ENCODE measurements around the gene ZMYND11.
"Not testable (repeated sequence)": the region's sequence is repeated elsewhere in the genome, so short reads cannot be mapped to it uniquely, and the experiment has no call there.

Gene ZMYND11

GRCh38 chr10:260819-261429, 125.7 kb downstream of the ZMYND11 start:
- DNase-seq: no peak

DNA sequence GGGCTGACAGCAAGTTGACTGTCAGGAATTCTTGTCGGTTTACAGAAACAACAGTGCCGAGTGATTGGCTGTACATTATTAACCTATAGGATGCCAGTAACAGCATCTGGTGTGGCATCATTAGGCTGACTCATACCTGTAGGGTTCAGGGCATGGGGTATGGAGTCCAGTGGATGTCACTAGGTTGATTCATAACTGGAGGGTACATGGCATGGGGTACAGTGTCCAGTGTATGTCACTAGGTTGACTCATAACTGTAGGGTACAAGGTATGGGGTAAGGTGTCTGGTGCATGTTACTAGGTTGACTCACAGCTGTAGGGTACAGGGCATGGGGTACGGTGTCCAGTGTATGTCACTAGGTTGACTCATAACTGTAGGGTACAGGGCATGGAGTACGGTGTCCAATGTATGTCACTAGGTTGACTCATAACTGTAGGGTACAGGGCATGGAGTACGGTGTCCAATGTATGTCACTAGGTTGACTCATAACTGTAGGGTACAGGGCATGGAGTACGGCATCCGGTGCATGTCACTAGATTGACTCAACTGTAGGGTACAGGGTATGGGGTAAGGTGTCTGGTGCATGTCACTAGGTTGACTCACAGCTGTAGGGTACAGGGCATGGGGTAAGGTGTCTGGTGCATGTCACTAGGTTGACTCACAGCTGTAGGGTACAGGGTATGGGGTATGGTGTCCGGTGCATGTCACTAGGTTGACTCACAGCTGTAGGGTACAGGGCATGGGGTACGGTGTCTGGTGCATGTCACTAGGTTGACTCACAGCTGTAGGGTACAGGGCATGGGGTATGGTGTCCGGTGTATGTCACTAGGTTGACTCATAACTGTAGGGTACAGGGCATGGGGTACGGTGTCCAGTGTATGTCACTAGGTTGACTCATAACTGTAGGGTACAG, 129.2 kb downstream of the ZMYND11 start:
- DNase-seq: not testable (repeated sequence)

DNA sequence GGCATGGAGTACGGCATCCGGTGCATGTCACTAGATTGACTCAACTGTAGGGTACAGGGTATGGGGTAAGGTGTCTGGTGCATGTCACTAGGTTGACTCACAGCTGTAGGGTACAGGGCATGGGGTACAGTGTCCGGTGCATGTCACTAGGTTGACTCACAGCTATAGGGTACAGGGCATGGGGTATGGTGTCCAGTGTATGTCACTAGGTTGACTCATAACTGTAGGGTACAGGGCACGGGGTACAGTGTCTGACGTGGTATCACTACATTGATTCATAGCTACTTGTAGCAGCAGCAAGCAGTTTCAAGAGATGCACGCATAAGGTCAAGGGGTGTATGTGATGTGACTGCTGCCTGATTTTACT, 129.8 kb downstream of the ZMYND11 start:
- not testable (repeated sequence) for DNase-seq

DNA sequence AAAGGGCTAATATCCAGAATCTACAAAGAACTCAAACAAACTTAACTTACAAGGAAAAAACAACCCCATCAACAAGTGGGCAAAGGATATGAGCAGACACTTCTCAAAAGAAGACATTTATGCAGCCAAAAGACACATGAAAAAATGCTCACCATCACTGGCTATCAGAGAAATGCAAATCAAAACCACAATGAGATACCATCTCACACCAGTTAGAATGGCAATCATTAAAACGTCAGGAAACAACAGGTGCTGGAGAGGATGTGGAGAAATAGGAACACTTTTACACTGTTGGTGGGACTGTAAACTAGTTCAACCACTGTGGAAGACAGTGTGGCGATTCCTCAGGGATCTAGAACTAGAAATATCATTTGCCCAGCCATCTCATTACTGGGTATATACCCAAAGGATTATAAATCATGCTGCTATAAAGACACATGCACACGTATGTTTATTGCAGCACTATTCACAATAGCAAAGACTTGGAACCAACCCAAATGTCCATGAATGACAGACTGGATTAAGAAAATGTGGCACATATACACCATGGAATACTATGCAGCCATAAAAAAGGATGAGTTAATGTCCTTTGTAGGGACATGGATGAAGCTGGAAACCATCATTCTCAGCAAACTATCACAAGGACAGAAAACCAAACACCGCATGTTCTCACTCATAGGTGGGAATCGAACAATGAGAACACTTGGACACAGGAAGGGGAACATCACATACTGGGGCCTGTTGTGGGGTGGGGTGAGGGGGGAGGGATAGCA, 130.7 kb downstream of the ZMYND11 start:
- not testable (repeated sequence) for DNase-seq

GRCh38 chr10:266974-267425, 131.7 kb downstream of the ZMYND11 start:
- no peak for DNase-seq

DNA sequence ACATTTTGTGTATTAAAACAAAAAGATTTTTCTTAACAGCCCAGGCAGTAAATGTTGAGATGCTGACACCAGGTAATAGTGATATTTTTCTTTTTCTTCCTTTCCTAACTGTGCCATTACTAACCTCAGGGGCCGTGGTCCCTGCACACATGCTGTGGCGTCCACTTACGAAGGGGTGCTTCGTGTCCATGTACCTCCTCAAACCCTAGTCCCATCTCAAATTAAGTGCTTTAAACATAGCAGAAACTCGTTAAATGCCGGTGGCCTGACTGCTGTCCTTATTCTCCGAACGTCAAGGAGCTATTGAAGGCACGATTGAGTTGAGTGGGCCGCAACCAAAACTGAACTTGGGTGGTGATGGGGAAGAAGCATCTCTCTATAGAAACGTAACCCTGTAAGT, 132.4 kb downstream of the ZMYND11 start:
- DNase-seq: no peak

- DNase-seq: no peak
Observed at GRCh38 chr10:269440-270074, 134.3 kb downstream of the ZMYND11 start.

GRCh38 chr10:271201-271600, 135.9 kb downstream of the ZMYND11 start:
- no peak for DNase-seq

- DNase-seq: no peak
Observed at GRCh38 chr10:271722-272121, 136.5 kb downstream of the ZMYND11 start.

GRCh38 chr10:273088-273487, 137.8 kb downstream of the ZMYND11 start:
- DNase-seq: no peak

- no peak for DNase-seq
Observed at GRCh38 chr10:274866-275265, 139.6 kb downstream of the ZMYND11 start.

GRCh38 chr10:275680-276079, 140.4 kb downstream of the ZMYND11 start:
- no peak for DNase-seq

DNA sequence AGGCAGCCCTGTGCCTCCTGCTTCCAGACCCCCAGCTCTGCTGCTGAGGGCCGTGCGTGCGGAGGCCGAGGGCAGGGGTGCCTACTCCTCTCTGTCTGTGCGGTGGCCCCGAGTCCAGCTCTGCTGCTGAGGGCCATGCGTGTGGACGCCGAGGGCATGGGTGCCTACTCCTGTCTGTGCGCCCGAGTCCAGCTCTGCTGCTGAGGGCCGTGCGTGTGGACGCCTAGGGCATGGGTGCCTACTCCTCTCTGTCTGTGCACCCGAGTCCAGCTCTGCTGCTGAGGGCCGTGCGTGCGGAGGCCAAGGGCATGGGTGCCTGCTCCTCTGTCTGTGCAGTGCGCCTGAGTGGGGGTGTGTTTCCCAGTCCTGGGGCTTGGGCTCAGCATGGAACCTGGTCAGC, 142.7 kb downstream of the ZMYND11 start:
- no peak for DNase-seq

GRCh38 chr10:278707-279106, 143.5 kb downstream of the ZMYND11 start:
- DNase-seq: no peak

GRCh38 chr10:279232-279631, 144.0 kb downstream of the ZMYND11 start:
- no peak for DNase-seq

DNA sequence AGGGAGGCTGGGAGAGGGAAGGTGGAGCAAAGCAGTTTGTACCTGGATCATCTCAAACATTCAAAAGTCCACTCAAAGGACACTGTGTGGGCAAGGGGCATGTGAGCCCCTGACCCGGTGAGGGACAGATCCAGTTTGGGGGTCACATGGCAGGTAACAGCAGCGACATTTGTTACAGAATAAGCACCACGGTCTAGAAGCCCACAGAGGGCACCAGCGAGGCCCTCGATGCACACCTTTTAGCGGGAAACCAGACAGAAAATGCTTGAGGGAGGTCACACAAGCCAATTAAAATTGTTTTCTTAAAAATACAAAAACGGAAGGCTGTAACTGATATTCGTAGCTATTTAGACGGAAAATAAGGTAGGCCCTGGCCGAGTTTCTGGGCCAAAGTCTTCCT, 144.4 kb downstream of the ZMYND11 start:
- DNase-seq: no peak

- no peak for DNase-seq
Observed at GRCh38 chr10:282294-283139, 147.3 kb downstream of the ZMYND11 start.

DNA sequence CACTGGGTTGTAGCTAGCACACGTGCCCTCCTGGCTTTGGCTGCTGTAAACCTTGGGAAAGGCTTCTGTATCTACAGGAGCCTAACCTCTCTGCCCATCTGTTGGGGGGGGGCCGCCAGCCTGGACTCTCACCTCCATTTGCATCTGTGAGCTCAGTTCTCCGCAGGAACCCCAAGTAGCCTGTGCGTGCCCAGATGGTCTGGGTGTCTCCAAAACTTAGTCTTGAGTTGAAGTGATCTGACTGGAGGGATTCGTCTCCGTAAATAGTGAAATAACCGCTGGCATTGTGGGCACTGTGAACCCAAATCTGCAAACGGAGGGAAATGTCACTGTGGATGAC, 147.9 kb downstream of the ZMYND11 start:
- no peak for DNase-seq

GRCh38 chr10:283916-284356, 148.7 kb downstream of the ZMYND11 start:
- DNase-seq: no peak

- DNase-seq: no peak
Observed at GRCh38 chr10:285216-285615, 150.0 kb downstream of the ZMYND11 start.

GRCh38 chr10:287026-287709, 151.9 kb downstream of the ZMYND11 start:
- DNase-seq: no peak

GRCh38 chr10:287814-288213, 152.6 kb downstream of the ZMYND11 start:
- DNase-seq: no peak
